ENCODE results near the gene ANKRD66. TPM values are rescaled to one million over a fixed set of nuclear protein-coding genes. Genes with fewer than 3 reads are reported as not detected.
"Not testable (repeated sequence)": the region's sequence is repeated elsewhere in the genome, so short reads cannot be mapped to it uniquely, and the experiment has no call there.

Gene ANKRD66
- total RNA-seq, 1 donor from 2014 or later, result not detected

DNA sequence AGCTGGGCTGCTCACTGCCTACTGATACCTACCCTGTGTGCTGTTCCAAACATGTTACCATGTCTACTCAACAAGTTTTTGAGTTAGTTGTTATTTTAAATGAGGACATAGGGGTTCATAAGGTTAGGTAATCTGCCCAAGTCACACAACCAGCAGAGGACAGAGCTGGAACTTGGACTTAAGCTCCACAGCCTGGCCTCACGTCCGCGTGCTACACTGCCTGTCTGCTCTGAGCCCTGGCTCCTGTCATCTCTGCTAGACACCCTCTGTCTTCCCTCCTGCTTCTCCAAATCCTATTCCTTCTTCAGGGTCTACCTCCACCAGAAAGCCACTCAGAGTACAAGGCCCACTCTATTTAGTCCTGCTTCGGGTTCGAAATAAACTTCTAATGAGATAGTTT lies 18.2 kb downstream of the ANKRD66 start:
- Histone ChIP-seq H3K4me3 (ENCODE audit: low read length in 3 of 3) (no peak overlapping the region), H3K9me3 (ENCODE audit: control insufficient read depth in 3 of 3, low read length in 3 of 3) (no peaks in the 10 kb centered on the region), H3K36me3 (ENCODE audit: control insufficient read depth in 3 of 3, insufficient read depth in 3 of 3, low read length in 3 of 3) (no peaks in the 10 kb centered on the region), H3K27ac (ENCODE audit: low read depth, low read length) (no peak overlapping the region), H3K9ac (ENCODE audit: low read depth in 1 of 3, low read length in 3 of 3) (no peak overlapping the region), H3K27me3 (ENCODE audit: control insufficient read depth in 3 of 3, insufficient read depth in 3 of 3, low read length in 3 of 3) (no peaks in the 10 kb centered on the region), H3K4me1 (ENCODE audit: control insufficient read depth in 3 of 3, insufficient read depth in 3 of 3, low read length in 3 of 3) (peaks cover 0 to 6% (median 2%) of the 10 kb centered on the region in 3 donors)

DNA sequence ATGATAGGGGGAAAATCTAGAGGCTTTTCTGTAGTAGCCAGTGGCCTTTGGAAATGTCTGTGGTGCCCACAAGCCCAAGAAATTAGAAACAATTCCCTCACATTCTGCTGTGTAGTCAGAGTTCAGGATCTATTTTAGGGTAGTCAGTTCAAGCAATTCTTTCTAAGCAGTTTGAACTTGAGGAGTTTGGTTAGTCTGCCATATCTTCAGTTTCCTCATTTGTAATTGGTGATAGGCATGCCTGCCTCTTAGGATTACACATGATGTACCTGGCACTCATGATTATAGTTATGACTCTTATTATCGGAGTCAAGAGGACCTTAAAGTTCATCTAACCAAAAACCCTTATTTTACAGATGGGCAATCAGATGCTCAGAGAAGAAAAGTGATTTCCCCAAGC lies 25.3 kb downstream of the ANKRD66 start:
- Histone ChIP-seq H3K4me1 (ENCODE audit: control insufficient read depth in 3 of 3, insufficient read depth in 3 of 3, low read length in 3 of 3) (peaks cover 5 to 15% (median 11%) of the 10 kb centered on the region in 3 donors), H3K27me3 (ENCODE audit: control insufficient read depth in 3 of 3, insufficient read depth in 3 of 3, low read length in 3 of 3) (no peaks in the 10 kb centered on the region), H3K27ac (ENCODE audit: low read depth, low read length) (peak overlapping the region; percentile 66)

DNA sequence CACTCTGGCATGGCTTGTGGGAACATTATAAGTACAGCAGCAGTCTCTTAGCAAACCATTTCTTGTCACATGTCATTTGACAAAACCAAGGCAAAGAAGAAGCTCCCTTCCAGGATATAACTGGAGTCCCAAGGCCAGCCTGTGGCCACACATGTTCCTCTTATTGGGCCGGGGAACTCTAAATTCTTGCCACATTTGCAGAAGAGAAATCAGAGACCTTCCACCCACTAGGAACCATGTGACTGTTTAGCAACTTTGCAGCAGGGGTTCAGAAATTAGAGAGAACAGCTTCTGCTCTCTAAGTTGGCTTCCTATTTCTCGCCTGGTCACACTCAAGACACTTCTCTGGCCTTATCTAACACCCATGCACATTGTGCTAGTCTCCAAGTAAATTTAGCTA lies 26.0 kb downstream of the ANKRD66 start:
- Histone ChIP-seq H3K9ac (ENCODE audit: low read depth in 1 of 3, low read length in 3 of 3) (no peak overlapping the region), H3K4me1 (ENCODE audit: control insufficient read depth in 3 of 3, insufficient read depth in 3 of 3, low read length in 3 of 3) (peaks cover 5 to 15% (median 11%) of the 10 kb centered on the region in 3 donors), H3K36me3 (ENCODE audit: control insufficient read depth in 3 of 3, insufficient read depth in 3 of 3, low read length in 3 of 3) (no peaks in the 10 kb centered on the region), H3K27me3 (ENCODE audit: control insufficient read depth in 3 of 3, insufficient read depth in 3 of 3, low read length in 3 of 3) (no peaks in the 10 kb centered on the region), H3K4me3 (ENCODE audit: low read length in 3 of 3) (no peak overlapping the region), H3K9me3 (ENCODE audit: control insufficient read depth in 3 of 3, low read length in 3 of 3) (peaks cover 0 to 2% (median 0%) of the 10 kb centered on the region in 3 donors), H3K27ac (ENCODE audit: low read depth, low read length) (peak overlapping the region; percentile 66)

More for the DNA sequence above, 25.3 kb downstream of the ANKRD66 start:
- Histone ChIP-seq H3K36me3 (ENCODE audit: control insufficient read depth in 3 of 3, insufficient read depth in 3 of 3, low read length in 3 of 3) (no peaks in the 10 kb centered on the region), H3K4me3 (ENCODE audit: low read length in 3 of 3) (no peak overlapping the region), H3K9me3 (ENCODE audit: control insufficient read depth in 3 of 3, low read length in 3 of 3) (peaks cover 0 to 2% (median 0%) of the 10 kb centered on the region in 3 donors), H3K9ac (ENCODE audit: low read depth in 1 of 3, low read length in 3 of 3) (no peak overlapping the region)

DNA sequence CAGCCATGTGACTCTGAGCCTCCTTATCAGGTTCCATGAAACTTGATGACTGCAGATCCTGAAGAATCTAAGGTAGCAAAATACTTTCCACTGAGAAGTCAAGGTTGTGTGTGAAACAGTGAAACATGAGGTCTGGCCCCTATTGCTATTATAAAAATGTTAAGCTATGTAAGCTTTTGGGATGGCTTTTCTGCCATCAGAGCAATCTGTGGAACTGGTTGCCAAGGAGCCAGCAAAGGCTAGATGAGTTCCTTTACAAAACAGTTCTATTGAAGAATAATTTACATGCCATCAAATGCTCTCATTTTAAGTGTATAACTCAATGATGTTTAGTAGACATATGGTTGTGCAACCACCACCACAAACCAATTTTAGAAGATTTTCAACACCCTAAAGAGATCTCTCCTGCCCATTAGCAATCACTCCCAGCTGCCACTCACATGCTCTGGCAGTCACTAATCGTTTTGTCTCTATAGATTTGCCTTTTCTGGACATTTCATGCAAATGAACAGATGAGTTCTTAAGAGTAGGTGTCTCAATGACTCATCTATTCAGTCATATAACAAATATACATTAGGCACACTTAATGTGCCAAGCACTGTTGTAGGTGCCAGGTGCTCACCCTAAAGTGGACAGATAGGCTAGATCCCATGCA lies 26.6 kb downstream of the ANKRD66 start:
- Histone ChIP-seq H3K27ac (ENCODE audit: low read depth, low read length) (peak overlapping the region; percentile 36), H3K27me3 (ENCODE audit: control insufficient read depth in 3 of 3, insufficient read depth in 3 of 3, low read length in 3 of 3) (no peaks in the 10 kb centered on the region), H3K36me3 (ENCODE audit: control insufficient read depth in 3 of 3, insufficient read depth in 3 of 3, low read length in 3 of 3) (no peaks in the 10 kb centered on the region), H3K4me1 (ENCODE audit: control insufficient read depth in 3 of 3, insufficient read depth in 3 of 3, low read length in 3 of 3) (peaks cover 5 to 15% (median 11%) of the 10 kb centered on the region in 3 donors), H3K9ac (ENCODE audit: low read depth in 1 of 3, low read length in 3 of 3) (no peak overlapping the region), H3K9me3 (ENCODE audit: control insufficient read depth in 3 of 3, low read length in 3 of 3) (peaks cover 0 to 2% (median 0%) of the 10 kb centered on the region in 3 donors), H3K4me3 (ENCODE audit: low read length in 3 of 3) (no peak overlapping the region)

DNA sequence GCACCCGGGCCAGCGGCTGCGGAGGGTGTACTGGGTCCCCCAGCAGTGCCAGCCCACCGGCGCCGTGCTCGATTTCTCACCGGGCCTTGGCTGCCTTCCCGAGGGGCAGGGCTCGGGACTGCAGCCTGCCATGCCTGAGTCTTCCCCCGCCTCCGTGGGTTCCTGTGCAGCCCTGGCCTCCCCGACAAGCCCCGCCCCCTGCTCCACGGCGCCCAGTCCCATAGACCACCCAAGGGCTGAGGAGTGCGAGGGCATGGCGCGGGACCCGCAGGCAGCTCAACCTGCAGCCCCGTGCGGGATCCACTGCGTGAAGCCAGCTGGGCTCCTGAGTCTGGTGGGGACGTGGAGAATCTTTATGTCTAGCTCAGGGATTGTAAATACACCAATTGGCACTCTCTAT lies 28.0 kb downstream of the ANKRD66 start:
- not testable (repeated sequence) for H3K36me3 ChIP-seq (ENCODE audit: control insufficient read depth in 3 of 3, insufficient read depth in 3 of 3, low read length in 3 of 3); H3K4me3 ChIP-seq (ENCODE audit: low read length in 3 of 3); H3K9me3 ChIP-seq (ENCODE audit: control insufficient read depth in 3 of 3, low read length in 3 of 3); H3K27me3 ChIP-seq (ENCODE audit: control insufficient read depth in 3 of 3, insufficient read depth in 3 of 3, low read length in 3 of 3); H3K9ac ChIP-seq (ENCODE audit: low read depth in 1 of 3, low read length in 3 of 3); H3K27ac ChIP-seq (ENCODE audit: low read depth, low read length)
- H3K4me1 ChIP-seq (ENCODE audit: control insufficient read depth in 3 of 3, insufficient read depth in 3 of 3, low read length in 3 of 3), result peaks cover 5 to 15% (median 11%) of the 10 kb centered on the region in 3 donors

DNA sequence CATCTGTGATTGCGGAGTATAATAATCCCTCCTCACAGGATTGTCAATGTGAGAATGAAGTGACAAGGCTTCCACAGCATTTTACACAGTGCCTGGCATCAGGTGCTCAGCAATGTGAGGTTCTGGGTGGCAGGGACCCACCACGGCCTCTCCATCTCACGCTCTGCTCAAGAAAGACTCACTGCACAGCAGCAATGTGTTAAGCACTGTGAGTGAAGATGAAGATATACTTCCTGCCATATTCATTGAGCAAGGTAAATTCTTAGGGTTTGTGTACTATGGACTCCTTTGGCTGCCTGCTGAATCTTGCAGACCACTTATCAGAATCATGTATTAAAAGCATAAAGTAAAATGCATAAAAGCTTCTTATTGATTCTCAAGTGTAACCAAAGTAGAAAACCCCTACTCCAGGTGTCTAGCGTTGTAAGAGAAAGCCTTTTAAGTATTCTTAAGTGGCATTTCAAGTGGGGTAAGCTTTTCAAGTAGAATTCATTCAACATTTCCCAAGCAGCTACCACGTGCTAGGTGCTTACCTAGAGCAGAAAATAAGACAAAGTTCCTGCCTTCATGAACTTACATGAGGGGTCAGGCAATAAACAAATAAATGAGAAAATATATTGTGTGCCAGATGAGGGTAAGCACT lies 29.5 kb downstream of the ANKRD66 start:
- peaks cover 0 to 2% (median 0%) of the 10 kb centered on the region in 3 donors for H3K9me3 ChIP-seq (ENCODE audit: control insufficient read depth in 3 of 3, low read length in 3 of 3)
- no peaks in the 10 kb centered on the region for H3K27me3 ChIP-seq (ENCODE audit: control insufficient read depth in 3 of 3, insufficient read depth in 3 of 3, low read length in 3 of 3)
- H3K4me1 ChIP-seq (ENCODE audit: control insufficient read depth in 3 of 3, insufficient read depth in 3 of 3, low read length in 3 of 3), result peaks cover 5 to 15% (median 11%) of the 10 kb centered on the region in 3 donors
- no peaks in the 10 kb centered on the region for H3K36me3 ChIP-seq (ENCODE audit: control insufficient read depth in 3 of 3, insufficient read depth in 3 of 3, low read length in 3 of 3)
- H3K9ac ChIP-seq (ENCODE audit: low read depth in 1 of 3, low read length in 3 of 3), result no peak overlapping the region
- H3K4me3 ChIP-seq (ENCODE audit: low read length in 3 of 3), result no peak overlapping the region
- no peak overlapping the region for H3K27ac ChIP-seq (ENCODE audit: low read depth, low read length)

DNA sequence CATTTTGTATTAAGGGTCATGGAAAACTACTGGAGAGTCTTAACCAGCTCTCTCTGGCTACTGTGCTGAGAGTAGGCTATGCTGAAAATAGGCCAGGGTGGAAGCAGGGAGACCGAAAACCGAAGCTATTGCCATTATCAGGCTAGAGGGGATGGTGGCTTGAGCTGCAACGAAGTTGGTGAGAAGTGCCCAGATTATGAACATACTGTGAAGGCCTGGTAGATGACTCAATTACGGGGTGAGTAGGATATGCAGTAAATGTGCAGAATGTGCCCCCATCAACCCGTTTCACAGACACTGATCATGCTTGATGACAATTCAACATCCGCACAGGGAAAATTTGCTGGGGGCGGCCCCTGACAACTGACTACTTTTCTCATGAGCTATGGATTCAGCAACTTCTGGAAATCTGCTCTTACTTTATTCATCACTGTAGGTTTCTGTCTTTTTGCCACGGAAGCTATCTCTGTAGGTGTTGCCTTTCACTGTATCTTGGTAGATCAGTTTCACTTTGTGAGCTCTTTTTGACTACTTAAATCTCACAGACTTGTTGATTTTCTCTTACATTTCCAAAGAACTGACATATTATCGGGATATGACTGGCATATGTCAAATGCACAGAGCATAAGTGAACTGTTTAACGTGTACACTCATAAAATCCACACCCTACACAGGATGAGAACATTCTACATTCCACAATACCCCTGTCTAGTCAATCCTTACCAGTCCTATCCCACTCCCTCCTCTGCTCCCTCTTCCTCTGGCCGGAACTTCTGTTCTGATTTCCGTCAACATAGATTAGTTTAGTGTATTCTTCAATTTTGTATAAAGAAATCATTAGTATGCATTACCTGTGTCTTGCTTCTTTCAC lies 31.0 kb downstream of the ANKRD66 start:
- no peaks in the 10 kb centered on the region for H3K27me3 ChIP-seq (ENCODE audit: control insufficient read depth in 3 of 3, insufficient read depth in 3 of 3, low read length in 3 of 3)
- H3K4me1 ChIP-seq (ENCODE audit: control insufficient read depth in 3 of 3, insufficient read depth in 3 of 3, low read length in 3 of 3), result peaks cover 2 to 10% (median 7%) of the 10 kb centered on the region in 3 donors
- H3K9ac ChIP-seq (ENCODE audit: low read depth in 1 of 3, low read length in 3 of 3), result no peak overlapping the region
- H3K9me3 ChIP-seq (ENCODE audit: control insufficient read depth in 3 of 3, low read length in 3 of 3), result peaks cover 0 to 2% (median 0%) of the 10 kb centered on the region in 3 donors
- no peaks in the 10 kb centered on the region for H3K36me3 ChIP-seq (ENCODE audit: control insufficient read depth in 3 of 3, insufficient read depth in 3 of 3, low read length in 3 of 3)
- H3K27ac ChIP-seq (ENCODE audit: low read depth, low read length), result no peak overlapping the region
- H3K4me3 ChIP-seq (ENCODE audit: low read length in 3 of 3), result no peak overlapping the region

DNA sequence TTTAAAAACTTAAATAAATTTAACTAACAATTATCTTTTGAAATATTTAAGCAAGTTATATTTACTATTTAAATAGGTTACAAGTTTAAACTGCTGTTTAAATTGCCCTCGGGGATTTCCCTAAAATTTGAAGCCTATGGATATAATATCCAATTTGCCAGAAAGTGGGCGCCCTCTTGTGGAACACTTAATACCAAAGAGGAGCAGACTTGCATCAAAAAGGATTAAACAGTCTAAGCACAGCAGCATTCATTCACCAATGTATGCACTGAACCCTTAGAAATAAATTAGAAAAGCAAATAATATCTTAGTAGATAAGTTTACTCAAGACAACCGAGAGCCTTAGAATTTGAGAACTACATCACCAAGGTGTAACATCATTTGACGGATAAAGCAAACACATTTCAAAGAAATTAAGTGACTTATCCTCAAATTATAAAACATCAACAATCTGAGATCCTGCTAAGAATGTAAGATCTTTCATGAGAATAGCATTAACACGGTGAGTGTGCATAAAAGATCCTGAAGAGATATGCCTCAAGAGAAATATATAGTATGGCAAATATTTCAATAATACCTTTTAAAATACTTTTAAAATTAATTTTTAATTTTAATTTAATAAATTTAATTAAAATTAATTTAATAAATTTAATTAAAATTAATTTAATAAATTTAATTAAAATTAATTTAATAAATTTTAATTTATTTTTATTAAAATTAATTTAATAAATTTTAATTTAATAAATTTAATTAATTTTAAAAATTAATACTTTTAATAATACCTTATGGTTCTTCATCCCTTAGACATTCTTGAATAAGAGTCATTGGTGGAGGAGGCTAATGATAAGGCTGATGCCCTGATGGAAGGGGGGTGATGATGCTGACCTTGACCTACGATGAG lies 35.0 kb downstream of the ANKRD66 start:
- no peaks in the 10 kb centered on the region for H3K27me3 ChIP-seq (ENCODE audit: control insufficient read depth in 3 of 3, insufficient read depth in 3 of 3, low read length in 3 of 3)

DNA sequence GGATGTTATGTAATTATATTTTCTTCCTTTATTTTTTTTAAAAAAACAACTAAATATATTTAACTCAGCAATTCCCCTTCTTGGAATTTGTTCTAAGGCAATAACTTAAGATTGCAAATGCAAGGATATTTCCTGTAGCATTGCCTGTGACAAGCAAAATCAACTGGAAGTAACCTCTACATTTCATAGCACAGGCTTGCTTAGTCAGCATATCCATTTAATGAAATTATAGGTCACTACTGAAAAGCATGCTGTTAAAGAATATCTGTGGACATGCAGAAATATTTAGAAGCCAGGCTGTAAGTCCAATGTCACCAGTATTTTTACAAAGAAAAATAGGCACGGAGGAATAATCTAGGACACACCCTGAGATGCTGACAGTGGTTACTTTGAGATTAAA lies 37.8 kb downstream of the ANKRD66 start:
- Histone ChIP-seq H3K4me3 (ENCODE audit: low read length in 3 of 3) (no peak overlapping the region), H3K36me3 (ENCODE audit: control insufficient read depth in 3 of 3, insufficient read depth in 3 of 3, low read length in 3 of 3) (no peaks in the 10 kb centered on the region), H3K27ac (ENCODE audit: low read depth, low read length) (no peak overlapping the region), H3K9me3 (ENCODE audit: control insufficient read depth in 3 of 3, low read length in 3 of 3) (no peaks in the 10 kb centered on the region), H3K4me1 (ENCODE audit: control insufficient read depth in 3 of 3, insufficient read depth in 3 of 3, low read length in 3 of 3) (no peaks in the 10 kb centered on the region), H3K9ac (ENCODE audit: low read depth in 1 of 3, low read length in 3 of 3) (no peak overlapping the region), H3K27me3 (ENCODE audit: control insufficient read depth in 3 of 3, insufficient read depth in 3 of 3, low read length in 3 of 3) (no peaks in the 10 kb centered on the region)

More for the DNA sequence above, 35.0 kb downstream of the ANKRD66 start:
- H3K36me3 ChIP-seq (ENCODE audit: control insufficient read depth in 3 of 3, insufficient read depth in 3 of 3, low read length in 3 of 3), result no peaks in the 10 kb centered on the region
- H3K4me3 ChIP-seq (ENCODE audit: low read length in 3 of 3), result no peak overlapping the region
- no peaks in the 10 kb centered on the region for H3K4me1 ChIP-seq (ENCODE audit: control insufficient read depth in 3 of 3, insufficient read depth in 3 of 3, low read length in 3 of 3)
- H3K9ac ChIP-seq (ENCODE audit: low read depth in 1 of 3, low read length in 3 of 3), result no peak overlapping the region
- H3K9me3 ChIP-seq (ENCODE audit: control insufficient read depth in 3 of 3, low read length in 3 of 3), result no peaks in the 10 kb centered on the region
- H3K27ac ChIP-seq (ENCODE audit: low read depth, low read length), result no peak overlapping the region
